LNCAP (cell line): ENCODE results near the gene LRP1B.

ENCODE experiments used
- TF ChIP-seq, protein P1 (sequence below): fragments of 450-650 bp; IDR thresholded peaks from 2 replicates; pipeline ENCODE4 v1.5.1; 2017; ENCODE audit warnings: mild to moderate bottlenecking

The LRP1B gene

DNA sequence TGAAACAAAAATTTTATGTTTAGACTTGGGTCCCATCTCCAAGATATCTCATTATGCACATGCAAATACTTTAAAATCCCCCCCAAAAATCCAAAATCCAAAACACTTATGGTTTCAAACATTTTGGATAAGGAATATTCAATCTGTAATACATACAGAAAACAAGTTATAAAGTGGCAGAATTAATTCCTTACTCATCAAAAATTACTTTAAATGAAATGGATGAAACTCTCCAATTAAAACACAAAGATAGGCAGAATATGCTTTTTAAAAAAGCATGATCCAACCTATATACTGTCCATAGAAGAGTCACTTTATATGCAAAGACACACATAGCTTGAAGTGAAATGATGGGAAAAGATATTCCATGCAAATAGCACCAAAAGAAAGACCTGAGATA lies 744.6 kb downstream of the LRP1B start:
- TF ChIP-seq, protein P1, sequence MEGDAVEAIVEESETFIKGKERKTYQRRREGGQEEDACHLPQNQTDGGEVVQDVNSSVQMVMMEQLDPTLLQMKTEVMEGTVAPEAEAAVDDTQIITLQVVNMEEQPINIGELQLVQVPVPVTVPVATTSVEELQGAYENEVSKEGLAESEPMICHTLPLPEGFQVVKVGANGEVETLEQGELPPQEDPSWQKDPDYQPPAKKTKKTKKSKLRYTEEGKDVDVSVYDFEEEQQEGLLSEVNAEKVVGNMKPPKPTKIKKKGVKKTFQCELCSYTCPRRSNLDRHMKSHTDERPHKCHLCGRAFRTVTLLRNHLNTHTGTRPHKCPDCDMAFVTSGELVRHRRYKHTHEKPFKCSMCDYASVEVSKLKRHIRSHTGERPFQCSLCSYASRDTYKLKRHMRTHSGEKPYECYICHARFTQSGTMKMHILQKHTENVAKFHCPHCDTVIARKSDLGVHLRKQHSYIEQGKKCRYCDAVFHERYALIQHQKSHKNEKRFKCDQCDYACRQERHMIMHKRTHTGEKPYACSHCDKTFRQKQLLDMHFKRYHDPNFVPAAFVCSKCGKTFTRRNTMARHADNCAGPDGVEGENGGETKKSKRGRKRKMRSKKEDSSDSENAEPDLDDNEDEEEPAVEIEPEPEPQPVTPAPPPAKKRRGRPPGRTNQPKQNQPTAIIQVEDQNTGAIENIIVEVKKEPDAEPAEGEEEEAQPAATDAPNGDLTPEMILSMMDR = no peak

DNA sequence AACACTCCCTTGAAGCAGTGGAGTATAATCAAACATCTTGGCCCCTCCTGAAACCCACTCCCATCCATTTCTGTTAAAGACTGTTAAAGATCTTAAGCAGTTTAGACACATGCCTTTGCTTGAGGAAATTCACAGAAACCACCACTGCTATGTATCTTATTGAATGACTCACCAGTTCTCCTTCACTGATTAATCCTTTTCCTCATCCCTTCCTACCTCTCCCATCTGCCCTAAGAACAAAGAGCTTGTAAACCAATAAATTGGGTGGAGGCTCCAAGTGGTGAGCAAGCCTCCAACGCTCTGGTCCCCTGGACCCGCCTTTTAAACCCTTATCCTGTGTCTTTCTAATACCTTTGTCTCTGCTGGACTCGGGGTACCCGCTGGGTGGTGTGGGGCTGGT lies 746.1 kb downstream of the LRP1B start:
- TF ChIP-seq, protein P1 = no peak

DNA sequence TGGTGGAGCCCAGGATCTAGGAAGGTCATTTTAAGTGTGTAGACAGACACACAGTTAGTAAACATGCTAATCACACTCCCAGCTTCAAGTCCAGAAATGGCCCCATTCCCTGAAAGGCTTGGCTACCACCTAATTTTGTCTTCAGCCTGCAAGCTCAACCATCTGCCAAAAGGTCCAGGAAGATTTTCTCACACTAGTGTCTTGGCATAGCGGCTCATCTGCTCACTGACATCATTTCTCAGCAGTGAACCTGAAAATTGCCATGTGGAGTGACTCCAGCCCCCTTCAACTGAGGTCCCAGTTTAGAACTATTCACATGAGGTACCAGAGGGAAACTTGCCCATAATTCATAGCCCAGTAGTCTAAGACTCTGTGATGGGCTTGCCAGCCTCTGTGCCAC lies 748.9 kb downstream of the LRP1B start:
- TF ChIP-seq, protein P1 = no peak

DNA sequence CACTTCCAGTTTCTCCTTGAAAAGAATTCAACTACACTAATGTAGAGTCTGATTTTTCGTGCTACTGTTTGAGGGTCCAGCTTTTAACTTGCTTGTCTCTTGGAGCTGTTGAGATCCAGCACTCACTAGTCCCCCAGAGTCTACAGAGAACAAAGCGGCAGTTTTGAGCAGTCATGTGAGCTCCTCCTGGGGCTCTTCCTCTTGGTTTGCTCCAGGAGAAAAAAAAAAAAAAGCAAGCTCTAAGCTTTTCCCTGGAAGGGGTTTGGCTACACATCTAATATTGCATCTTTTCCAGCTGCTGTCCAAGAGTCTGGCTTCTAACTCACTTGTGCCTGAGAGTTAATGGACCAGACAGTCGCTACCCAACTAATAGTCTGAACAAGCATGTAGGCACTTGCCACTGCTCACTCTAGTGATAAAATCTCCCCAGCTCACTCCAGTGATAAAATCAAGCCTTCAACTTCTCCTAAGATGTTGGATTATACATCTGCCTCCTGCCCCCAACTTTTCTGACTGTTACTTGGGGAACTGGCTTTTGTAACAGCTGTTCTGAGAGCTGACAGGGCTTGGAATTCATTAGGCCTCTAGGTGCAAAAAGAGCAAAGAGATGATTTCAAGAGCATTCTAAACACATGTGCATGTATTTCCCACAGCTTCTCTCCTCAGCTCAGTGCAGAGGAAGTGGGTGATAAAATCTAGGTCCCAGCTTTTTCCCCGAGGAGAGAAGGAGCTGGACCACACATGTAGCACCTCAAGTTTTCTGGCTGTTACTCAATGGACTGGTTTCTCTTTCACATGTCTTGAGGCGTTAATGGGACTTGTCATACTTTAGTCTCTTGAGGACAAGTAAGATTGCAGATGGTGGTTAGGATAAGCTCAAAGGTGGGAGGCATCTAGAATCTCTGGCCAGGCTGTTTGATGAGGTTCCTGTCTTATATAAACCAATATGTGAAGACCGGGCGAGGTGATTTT lies 750.5 kb downstream of the LRP1B start:
- TF ChIP-seq, protein P1 = no peak

DNA sequence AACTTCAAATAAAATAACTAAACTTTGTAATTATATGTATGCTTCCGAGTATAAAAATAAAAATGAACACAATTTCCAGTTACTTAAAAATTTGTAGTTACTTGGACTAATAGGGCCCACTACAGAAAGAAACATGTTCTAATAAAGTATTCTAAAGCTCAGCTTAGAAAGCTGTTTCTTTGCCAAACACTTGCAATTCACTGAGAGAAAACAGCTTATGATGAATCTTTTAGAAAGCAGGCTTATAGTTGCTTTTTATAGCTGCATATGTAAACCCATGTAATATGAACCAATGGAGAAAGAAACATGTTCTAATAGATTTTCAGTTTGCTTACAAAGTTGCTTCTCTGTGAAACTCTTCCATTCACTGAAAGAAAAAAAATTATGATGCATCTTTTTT lies 766.0 kb downstream of the LRP1B start:
- TF ChIP-seq, protein P1 = no peak

DNA sequence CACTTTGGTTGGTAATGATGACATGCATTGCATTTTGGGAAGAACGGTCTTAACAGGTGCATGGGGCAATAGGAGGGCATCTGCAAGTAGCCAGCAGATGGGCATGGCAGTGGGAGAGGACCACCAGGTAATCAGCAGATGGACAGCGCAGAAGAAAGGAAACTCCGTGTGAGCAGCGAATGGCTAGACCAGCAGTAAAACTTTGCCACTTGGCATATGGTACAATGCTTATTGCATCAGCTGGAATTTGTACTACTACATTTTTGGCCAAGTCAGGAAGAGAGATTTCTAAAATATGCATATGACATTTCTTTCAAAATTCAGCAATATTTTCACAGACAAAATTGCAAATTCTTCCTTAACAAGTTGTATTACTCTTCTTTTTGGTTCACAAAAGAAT lies 768.5 kb downstream of the LRP1B start:
- TF ChIP-seq, protein P1 = no peak

DNA sequence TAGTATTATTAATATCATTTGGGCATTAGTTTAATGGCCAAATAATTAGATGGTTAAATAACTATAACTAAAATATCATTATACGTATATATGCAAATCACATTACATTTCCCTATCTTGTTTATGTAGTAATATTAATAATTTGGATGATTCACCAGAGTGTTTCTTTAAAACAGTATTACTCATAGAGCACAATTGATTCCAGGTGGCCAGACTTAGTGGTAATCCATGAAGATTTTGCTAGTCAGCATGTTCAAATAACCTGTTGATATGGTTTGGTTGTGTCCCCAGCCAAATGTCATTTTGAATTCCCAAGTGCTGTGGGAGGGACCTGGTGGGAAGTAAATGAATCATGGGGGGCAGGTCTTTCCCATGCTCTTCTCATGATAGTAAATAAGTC lies 782.3 kb downstream of the LRP1B start:
- TF ChIP-seq, protein P1 = no peak
